ENCODE results near the gene AATK. TPM values are rescaled to one million over a fixed set of nuclear protein-coding genes. Genes with fewer than 3 reads are reported as not detected.

AATK gene
- total and polyA plus RNA-seq, 10 of the 15 experiments (the other 5 are each of a cell fraction or from before 2014, with no cell fraction given): 0.04 TPM; not detected in 9

DNA sequence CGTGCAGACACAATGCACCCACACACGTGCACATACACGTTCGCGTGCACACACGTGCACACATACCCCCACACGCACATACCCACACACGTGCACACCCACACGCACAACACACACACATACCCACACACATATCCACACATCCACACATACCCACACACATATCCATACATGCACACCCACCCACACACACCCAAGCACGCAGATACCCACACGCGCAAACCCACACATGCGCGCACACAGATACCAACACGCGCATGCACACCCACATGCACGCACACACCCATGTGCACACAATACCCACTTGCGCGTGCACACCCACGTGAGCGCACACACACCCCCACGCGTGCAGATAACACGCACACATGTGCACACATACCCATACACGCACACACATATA, 27.5 kb downstream of the AATK start:
- Histone ChIP-seq H3K27me3 (replicated peaks in 1 of 2; ENCODE audit: control insufficient read depth in 2 of 2, insufficient read depth in 2 of 2, low read length in 1 of 2) (no peaks in the 10 kb centered on the region), H4K20me1 (ENCODE audit: control insufficient read depth, insufficient read depth) (no peaks in the 10 kb centered on the region), H3K27ac (ENCODE audit: control insufficient read depth, insufficient read depth) (no peak overlapping the region), H3K79me2 (ENCODE audit: control insufficient read depth, insufficient read depth, low read length) (no peaks in the 10 kb centered on the region), H3K4me3 (no peak overlapping the region), H3K36me3 (ENCODE audit: control insufficient read depth in 2 of 2, insufficient read depth in 2 of 2, low read length in 1 of 2) (no peaks in the 10 kb centered on the region), H2AFZ (ENCODE audit: control insufficient read depth, low read depth, low read length) (no peak overlapping the region), H3K9me3 (replicated peaks; ENCODE audit: control insufficient read depth, insufficient read depth, low read length) (no peaks in the 10 kb centered on the region), H3K4me1 (ENCODE audit: control insufficient read depth, insufficient read depth, low read length) (no peaks in the 10 kb centered on the region), H3K4me2 (ENCODE audit: control insufficient read depth, insufficient read depth) (no peak overlapping the region), H3K9ac (ENCODE audit: control insufficient read depth, insufficient read depth, low read length) (no peak overlapping the region)
- no TSS peak for BruUV-seq (replicated peaks)
- DNase-seq (ENCODE audit: low read depth, low spot score) (no peak), FAIRE-seq (no peak), ATAC-seq (no peak)
- in situ Hi-C loops (cut with MboI) (loop anchor here (25.0 kb wide), 1 partner anchor 349 kb away; no protein-coding TSS in a partner anchor), intact Hi-C loops (cut with micrococcal nuclease; ENCODE audit: unreplicated experiment) (no loop called here)
- TF ChIP-seq, protein P1, sequence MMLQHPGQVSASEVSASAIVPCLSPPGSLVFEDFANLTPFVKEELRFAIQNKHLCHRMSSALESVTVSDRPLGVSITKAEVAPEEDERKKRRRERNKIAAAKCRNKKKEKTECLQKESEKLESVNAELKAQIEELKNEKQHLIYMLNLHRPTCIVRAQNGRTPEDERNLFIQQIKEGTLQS (IDR thresholded peaks at IDR 0.05; ENCODE audit: borderline replicate concordance, extremely low read depth, low read depth, low read length): no peak
- TF ChIP-seq, protein P2, sequence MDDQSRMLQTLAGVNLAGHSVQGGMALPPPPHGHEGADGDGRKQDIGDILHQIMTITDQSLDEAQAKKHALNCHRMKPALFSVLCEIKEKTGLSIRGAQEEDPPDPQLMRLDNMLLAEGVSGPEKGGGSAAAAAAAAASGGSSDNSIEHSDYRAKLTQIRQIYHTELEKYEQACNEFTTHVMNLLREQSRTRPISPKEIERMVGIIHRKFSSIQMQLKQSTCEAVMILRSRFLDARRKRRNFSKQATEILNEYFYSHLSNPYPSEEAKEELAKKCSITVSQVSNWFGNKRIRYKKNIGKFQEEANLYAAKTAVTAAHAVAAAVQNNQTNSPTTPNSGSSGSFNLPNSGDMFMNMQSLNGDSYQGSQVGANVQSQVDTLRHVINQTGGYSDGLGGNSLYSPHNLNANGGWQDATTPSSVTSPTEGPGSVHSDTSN (IDR thresholded peaks at IDR 0.05; ENCODE audit: insufficient replicate concordance, low read depth, low read length): peak; percentile 0
- TF ChIP-seq IRF4 (IDR thresholded peaks at IDR 0.05; ENCODE audit: low read depth, low read length) (no peak), SREBF2 (IDR thresholded peaks at IDR 0.05; ENCODE audit: low read length) (no peak), TARDBP (IDR thresholded peaks at IDR 0.05; ENCODE audit: borderline replicate concordance) (no peak), NFYA (IDR thresholded peaks at IDR 0.05; ENCODE audit: borderline replicate concordance, low read depth, low read length) (no peak), WRNIP1 (IDR thresholded peaks at IDR 0.05; ENCODE audit: borderline replicate concordance, low read depth, low read length) (no peak), TCF3 (IDR thresholded peaks at IDR 0.05; ENCODE audit: borderline replicate concordance, insufficient read depth, low read depth, low read length) (peak; percentile 67), SUZ12 (IDR thresholded peaks at IDR 0.05; ENCODE audit: unreplicated experiment) (no peak), BHLHE40 (IDR thresholded peaks at IDR 0.05; ENCODE audit: borderline replicate concordance in 1 of 2, low read depth in 2 of 2, low read length in 1 of 2) (no peak)
- TF ChIP-seq, protein P3, sequence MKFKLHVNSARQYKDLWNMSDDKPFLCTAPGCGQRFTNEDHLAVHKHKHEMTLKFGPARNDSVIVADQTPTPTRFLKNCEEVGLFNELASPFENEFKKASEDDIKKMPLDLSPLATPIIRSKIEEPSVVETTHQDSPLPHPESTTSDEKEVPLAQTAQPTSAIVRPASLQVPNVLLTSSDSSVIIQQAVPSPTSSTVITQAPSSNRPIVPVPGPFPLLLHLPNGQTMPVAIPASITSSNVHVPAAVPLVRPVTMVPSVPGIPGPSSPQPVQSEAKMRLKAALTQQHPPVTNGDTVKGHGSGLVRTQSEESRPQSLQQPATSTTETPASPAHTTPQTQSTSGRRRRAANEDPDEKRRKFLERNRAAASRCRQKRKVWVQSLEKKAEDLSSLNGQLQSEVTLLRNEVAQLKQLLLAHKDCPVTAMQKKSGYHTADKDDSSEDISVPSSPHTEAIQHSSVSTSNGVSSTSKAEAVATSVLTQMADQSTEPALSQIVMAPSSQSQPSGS (IDR thresholded peaks at IDR 0.05; ENCODE audit: low read length): no peak
- TF ChIP-seq, protein P4, sequence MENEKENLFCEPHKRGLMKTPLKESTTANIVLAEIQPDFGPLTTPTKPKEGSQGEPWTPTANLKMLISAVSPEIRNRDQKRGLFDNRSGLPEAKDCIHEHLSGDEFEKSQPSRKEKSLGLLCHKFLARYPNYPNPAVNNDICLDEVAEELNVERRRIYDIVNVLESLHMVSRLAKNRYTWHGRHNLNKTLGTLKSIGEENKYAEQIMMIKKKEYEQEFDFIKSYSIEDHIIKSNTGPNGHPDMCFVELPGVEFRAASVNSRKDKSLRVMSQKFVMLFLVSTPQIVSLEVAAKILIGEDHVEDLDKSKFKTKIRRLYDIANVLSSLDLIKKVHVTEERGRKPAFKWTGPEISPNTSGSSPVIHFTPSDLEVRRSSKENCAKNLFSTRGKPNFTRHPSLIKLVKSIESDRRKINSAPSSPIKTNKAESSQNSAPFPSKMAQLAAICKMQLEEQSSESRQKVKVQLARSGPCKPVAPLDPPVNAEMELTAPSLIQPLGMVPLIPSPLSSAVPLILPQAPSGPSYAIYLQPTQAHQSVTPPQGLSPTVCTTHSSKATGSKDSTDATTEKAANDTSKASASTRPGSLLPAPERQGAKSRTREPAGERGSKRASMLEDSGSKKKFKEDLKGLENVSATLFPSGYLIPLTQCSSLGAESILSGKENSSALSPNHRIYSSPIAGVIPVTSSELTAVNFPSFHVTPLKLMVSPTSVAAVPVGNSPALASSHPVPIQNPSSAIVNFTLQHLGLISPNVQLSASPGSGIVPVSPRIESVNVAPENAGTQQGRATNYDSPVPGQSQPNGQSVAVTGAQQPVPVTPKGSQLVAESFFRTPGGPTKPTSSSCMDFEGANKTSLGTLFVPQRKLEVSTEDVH (IDR thresholded peaks at IDR 0.05; ENCODE audit: low read depth, partially characterized antibody): no peak
- TF ChIP-seq, protein P5, sequence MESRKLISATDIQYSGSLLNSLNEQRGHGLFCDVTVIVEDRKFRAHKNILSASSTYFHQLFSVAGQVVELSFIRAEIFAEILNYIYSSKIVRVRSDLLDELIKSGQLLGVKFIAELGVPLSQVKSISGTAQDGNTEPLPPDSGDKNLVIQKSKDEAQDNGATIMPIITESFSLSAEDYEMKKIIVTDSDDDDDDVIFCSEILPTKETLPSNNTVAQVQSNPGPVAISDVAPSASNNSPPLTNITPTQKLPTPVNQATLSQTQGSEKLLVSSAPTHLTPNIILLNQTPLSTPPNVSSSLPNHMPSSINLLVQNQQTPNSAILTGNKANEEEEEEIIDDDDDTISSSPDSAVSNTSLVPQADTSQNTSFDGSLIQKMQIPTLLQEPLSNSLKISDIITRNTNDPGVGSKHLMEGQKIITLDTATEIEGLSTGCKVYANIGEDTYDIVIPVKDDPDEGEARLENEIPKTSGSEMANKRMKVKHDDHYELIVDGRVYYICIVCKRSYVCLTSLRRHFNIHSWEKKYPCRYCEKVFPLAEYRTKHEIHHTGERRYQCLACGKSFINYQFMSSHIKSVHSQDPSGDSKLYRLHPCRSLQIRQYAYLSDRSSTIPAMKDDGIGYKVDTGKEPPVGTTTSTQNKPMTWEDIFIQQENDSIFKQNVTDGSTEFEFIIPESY (IDR thresholded peaks at IDR 0.05): no peak
- TF ChIP-seq, protein P6, sequence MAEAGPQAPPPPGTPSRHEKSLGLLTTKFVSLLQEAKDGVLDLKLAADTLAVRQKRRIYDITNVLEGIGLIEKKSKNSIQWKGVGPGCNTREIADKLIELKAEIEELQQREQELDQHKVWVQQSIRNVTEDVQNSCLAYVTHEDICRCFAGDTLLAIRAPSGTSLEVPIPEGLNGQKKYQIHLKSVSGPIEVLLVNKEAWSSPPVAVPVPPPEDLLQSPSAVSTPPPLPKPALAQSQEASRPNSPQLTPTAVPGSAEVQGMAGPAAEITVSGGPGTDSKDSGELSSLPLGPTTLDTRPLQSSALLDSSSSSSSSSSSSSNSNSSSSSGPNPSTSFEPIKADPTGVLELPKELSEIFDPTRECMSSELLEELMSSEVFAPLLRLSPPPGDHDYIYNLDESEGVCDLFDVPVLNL (IDR thresholded peaks at IDR 0.05; ENCODE audit: low read depth, low read length): no peak
- WGBS (ENCODE audit: insufficient coverage, insufficient replicate concordance, low lambda C conversion rate, missing lambda C conversion rate): 88% methylated on average over 25 of the region's 25 CpGs
- SMC1A ChIA-PET (ENCODE audit: uncharacterized antibody, unreplicated experiment): no interaction called here
- CTCF ChIA-PET: no interaction called here
- RAD21 ChIA-PET (ENCODE audit: unreplicated experiment): no interaction called here
- POLR2A ChIA-PET: no interaction called here

Measured in GM12878 (cell line).